ENCODE measurements around the gene PFDN1.
A peak's percentile ranks its signal among the peaks of the same experiment; 100 is the strongest.

PFDN1 gene

DNA sequence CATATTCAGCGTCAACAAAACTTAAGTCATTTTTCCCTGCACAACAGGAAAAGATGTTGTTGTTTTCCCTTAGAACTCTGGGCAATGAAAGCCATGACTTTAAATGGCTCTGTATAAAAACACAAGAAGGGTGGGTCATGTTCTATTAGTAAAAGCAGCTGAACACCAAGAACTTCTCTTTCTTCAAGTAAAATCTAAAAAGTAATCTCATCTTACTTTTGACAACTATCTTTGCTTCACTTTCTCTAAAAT lies 9.1 kb downstream of the PFDN1 start:
- no peak overlapping the region for H3K4me3 ChIP-seq (ENCODE audit: control insufficient read depth, low read depth, low read length)
- TF ChIP-seq, protein P1, sequence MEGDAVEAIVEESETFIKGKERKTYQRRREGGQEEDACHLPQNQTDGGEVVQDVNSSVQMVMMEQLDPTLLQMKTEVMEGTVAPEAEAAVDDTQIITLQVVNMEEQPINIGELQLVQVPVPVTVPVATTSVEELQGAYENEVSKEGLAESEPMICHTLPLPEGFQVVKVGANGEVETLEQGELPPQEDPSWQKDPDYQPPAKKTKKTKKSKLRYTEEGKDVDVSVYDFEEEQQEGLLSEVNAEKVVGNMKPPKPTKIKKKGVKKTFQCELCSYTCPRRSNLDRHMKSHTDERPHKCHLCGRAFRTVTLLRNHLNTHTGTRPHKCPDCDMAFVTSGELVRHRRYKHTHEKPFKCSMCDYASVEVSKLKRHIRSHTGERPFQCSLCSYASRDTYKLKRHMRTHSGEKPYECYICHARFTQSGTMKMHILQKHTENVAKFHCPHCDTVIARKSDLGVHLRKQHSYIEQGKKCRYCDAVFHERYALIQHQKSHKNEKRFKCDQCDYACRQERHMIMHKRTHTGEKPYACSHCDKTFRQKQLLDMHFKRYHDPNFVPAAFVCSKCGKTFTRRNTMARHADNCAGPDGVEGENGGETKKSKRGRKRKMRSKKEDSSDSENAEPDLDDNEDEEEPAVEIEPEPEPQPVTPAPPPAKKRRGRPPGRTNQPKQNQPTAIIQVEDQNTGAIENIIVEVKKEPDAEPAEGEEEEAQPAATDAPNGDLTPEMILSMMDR (conservative IDR thresholded peaks at IDR 0.05; ENCODE audit: control insufficient read depth, insufficient read depth, low read depth, low read length): no peak
- no peak for DNase-seq (ENCODE audit: low read depth)

DNA sequence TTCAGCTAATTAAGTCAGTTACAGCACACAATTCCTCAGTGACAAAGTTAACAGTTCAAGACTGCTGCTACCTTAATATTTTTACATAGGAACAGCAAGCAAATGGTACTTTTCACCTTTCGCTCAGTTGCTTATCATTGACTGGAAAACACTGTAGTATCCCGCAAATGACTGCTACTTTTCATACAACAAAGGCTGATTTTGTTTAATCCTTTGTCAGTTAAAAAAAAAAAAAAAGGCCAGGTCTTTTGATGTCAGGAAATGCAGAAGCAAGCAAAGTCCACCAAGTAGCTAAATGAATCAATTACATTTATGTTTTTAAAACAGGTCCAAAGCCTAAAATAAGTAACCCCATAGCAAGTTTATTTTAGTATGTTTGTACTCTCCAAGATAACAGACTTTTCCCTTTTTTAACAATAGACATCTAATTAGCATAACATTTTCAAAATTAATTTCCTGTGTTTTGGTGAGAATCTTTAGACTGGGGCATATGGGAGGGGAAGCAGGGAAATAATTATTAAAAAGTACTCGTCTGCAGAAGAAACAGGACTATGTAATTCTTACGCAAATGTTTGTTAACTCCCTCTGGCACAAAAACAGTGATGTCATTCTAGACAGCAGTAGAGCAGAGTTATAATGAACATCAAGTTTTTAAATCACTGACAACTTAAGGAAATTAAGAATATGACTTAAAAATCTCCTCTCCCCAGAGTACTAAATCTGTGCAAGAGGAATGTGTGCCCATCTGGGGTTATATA lies 9.6 kb downstream of the PFDN1 start:
- peak; percentile 66 for DNase-seq (ENCODE audit: low read depth)
- TF ChIP-seq, protein P1 (conservative IDR thresholded peaks at IDR 0.05; ENCODE audit: control insufficient read depth, insufficient read depth, low read depth, low read length): no peak
- no peak overlapping the region for H3K4me3 ChIP-seq (ENCODE audit: control insufficient read depth, low read depth, low read length)

DNA sequence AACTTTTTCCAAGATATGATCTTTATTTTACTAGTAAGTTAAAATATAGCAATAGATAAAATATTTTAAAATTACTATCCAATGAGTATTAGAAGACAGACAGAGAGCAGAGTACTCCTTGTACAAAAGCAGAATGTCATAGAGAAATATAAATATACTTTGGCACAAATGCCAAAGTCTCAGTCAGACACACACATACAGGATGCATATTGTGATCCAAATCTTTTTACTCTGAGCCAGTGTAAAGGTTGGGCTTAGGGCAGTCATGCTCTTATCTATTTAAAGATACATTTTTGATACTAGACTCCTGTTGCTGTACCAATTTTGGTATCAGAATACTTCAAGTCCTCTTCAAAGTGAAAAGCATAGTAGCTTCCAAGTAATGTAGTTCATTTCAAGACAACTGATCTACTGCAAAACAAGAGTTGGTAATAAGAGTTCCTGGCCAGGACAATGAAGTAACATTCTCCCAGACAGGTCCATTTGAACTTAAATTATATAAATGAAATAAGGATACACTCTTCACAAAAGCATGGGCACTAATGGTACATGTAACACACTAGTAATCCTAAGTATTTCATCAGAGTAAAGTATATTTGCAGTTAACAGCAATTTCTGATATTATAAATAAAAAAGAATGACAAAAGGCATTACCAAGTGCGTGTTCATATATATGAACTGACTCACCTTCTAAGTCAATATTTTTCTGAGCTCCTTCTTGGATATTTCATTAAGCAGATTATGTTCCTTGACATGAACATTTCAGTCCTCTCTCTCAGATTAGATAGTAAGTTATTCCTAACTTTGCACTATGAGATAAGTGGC lies 10.5 kb downstream of the PFDN1 start:
- TF ChIP-seq, protein P1 (conservative IDR thresholded peaks at IDR 0.05; ENCODE audit: control insufficient read depth, insufficient read depth, low read depth, low read length): no peak
- DNase-seq (ENCODE audit: low read depth): no peak
- no peak overlapping the region for H3K4me3 ChIP-seq (ENCODE audit: control insufficient read depth, low read depth, low read length)

DNA sequence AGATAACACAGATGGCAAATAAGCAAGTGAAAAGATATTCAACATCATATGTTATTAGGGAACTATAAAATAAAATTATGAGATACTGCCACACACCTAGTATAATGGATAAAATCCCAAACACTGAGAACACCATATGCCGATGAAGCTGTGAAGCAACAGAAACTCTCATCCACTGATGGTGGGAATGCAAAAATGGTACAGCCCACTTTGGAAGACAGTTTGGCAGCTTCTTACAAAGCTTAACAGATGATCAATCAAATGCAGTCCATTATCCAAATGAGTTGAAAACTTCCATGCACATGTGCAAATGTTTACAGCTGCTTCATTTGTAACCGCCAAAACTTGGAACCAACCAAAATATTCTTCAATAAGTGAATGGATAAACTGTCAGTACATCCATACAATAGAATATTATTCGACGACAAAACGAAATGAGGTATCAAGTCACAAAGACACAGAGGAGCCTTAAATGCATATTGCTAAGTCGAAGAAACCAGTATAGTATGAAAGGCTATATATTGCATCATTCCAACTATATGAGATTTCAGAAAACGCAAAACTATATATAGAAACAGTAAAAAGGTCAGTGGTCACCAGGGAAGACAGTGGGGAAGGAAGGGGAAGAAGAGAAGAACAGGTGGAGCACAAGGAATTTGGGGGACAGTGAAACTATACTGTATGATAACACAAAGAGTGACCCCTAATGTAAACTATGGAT lies 14.9 kb downstream of the PFDN1 start:
- TF ChIP-seq, protein P1 (conservative IDR thresholded peaks at IDR 0.05; ENCODE audit: control insufficient read depth, insufficient read depth, low read depth, low read length): no peak
- DNase-seq (ENCODE audit: low read depth): no peak

DNA sequence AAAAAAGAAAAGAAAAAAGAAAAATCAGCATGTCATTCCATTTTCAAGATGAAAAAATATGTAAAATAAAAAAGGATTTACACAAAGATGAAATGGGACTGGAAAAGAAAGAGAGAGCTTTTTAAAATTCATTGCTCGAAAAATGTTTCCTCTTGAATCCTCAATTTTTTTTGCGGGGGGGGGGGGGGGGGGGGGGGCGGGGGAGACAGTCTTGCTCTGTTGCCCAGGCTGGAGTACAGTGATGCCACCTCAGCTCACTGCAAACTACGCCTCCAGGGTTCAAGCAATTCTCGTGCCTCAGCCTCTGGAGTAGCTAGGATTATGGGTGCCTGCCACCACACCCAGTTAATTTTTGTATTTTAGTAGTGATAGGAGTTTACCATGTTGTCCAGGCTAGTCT lies 16.5 kb downstream of the PFDN1 start:
- TF ChIP-seq, protein P1 (conservative IDR thresholded peaks at IDR 0.05; ENCODE audit: control insufficient read depth, insufficient read depth, low read depth, low read length): no peak
- no peak for DNase-seq (ENCODE audit: low read depth)
- H3K4me3 ChIP-seq (ENCODE audit: control insufficient read depth, low read depth, low read length): no peak overlapping the region

More for the DNA sequence above, 14.9 kb downstream of the PFDN1 start:
- no peak overlapping the region for H3K4me3 ChIP-seq (ENCODE audit: control insufficient read depth, low read depth, low read length)

DNA sequence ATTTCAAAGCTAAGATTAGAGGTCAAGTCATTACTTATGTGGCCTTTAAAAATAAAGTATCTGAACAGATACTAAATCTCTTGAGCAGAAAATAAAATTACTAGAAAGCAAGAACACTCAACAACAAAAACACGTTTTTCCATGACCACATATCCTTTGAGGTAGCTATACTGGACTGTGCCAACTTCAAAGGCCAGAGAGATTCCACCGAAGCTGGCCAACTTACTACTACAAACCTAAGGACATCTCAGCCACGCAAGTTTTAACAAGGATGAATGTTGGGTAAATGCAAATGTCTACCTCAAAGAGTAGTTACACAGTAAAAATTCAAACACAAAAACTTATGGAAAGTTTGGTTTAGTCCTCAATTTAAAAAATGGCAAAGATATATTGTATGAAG lies 18.9 kb downstream of the PFDN1 start:
- no peak for DNase-seq (ENCODE audit: low read depth)
- H3K4me3 ChIP-seq (ENCODE audit: control insufficient read depth, low read depth, low read length): no peak overlapping the region
- TF ChIP-seq, protein P1 (conservative IDR thresholded peaks at IDR 0.05; ENCODE audit: control insufficient read depth, insufficient read depth, low read depth, low read length): no peak

Measured in fibroblast of mammary gland (primary cell).